SK-N-SH treated with all-trans-retinoic acid at 6 μM for 48 hours (cell line): ENCODE measurements around the gene TTC34.
"Not testable (repeated sequence)": the region's sequence is repeated elsewhere in the genome, so short reads cannot be mapped to it uniquely, and the experiment has no call there.

Experiments
- BACH2 ChIP-seq: fragments of 250-450 bp; sonication (Bioruptor Pico); IDR thresholded peaks from 2 replicates; pipeline ENCODE4 v1.9.0; 2021; ENCODE audit warnings: mild to moderate bottlenecking, borderline replicate concordance
- GLIS3 ChIP-seq: fragments of 250-450 bp; sonication (Bioruptor Pico); IDR thresholded peaks from 2 replicates; pipeline ENCODE4 v1.5.0; 2020; ENCODE audit warnings: mild to moderate bottlenecking, moderate library complexity
- PATZ1 ChIP-seq: fragments of 250-450 bp; sonication (Bioruptor Pico); IDR thresholded peaks from 2 replicates; pipeline ENCODE4 v1.8.0; 2020; ENCODE audit warnings: mild to moderate bottlenecking, moderate library complexity, borderline replicate concordance
- TSHZ2 ChIP-seq: fragments of 250-450 bp; sonication (Bioruptor Pico); IDR thresholded peaks from 2 replicates; pipeline ENCODE4 v1.5.0; 2020; ENCODE audit warnings: mild to moderate bottlenecking, moderate library complexity

- not testable (repeated sequence) for TF ChIP-seq BACH2, PATZ1, GLIS3, TSHZ2 (CRISPR knock-in tag)
Observed at GRCh38 chr1:2755426-2755825, 46.1 kb downstream of the TTC34 start.
